GM12864 (cell line): ENCODE measurements around the gene SOX18.
"Not testable (repeated sequence)": the region's sequence is repeated elsewhere in the genome, so short reads cannot be mapped to it uniquely, and the experiment has no call there.

Experiments
- DNase-seq: peaks from one replicate; pipeline ENCODE4 v3.0.0-alpha.2; 2011; ENCODE audit warnings: low read depth
- H3K4me3 ChIP-seq: 2 replicates; pipeline ENCODE4 v1.5.1; 2011; ENCODE audit warnings: mild to moderate bottlenecking, low read depth, low read length, control low read depth
- CTCF ChIP-seq: IDR thresholded peaks from 2 replicates; pipeline ENCODE4 v1.5.1; 2011; ENCODE audit warnings: low read depth, mild to moderate bottlenecking, moderate library complexity, low read length, control low read depth, inconsistent platforms; ENCODE audit errors: missing control alignments

Gene SOX18

GRCh38 chr20:64023361-64024140 is 25.9 kb downstream of the SOX18 start:
- TF ChIP-seq CTCF, result no peak
- DNase-seq, result no peak
- H3K4me3 ChIP-seq, result no peak overlapping the region

- no peak for TF ChIP-seq CTCF
- H3K4me3 ChIP-seq, result no peak overlapping the region
- DNase-seq, result no peak
These were observed 26.6 kb downstream of the SOX18 start for GRCh38 chr20:64022671-64023360.

GRCh38 chr20:64021124-64021975 is 28.1 kb downstream of the SOX18 start:
- TF ChIP-seq CTCF, result no peak
- H3K4me3 ChIP-seq, result no peak overlapping the region
- DNase-seq, result no peak

- no peak for TF ChIP-seq CTCF
- H3K4me3 ChIP-seq, result no peak overlapping the region
- no peak for DNase-seq
These were observed 33.8 kb downstream of the SOX18 start for GRCh38 chr20:64015635-64016034.

- H3K4me3 ChIP-seq, DNase-seq: not testable (repeated sequence)
These were observed 36.9 kb downstream of the SOX18 start for GRCh38 chr20:64012385-64013154.

GRCh38 chr20:64011366-64011779 is 38.1 kb downstream of the SOX18 start:
- TF ChIP-seq CTCF, result no peak
- DNase-seq, result no peak
- no peak overlapping the region for H3K4me3 ChIP-seq

- DNase-seq, result no peak
- H3K4me3 ChIP-seq, result no peak overlapping the region
- no peak for TF ChIP-seq CTCF
These were observed 38.7 kb downstream of the SOX18 start for GRCh38 chr20:64010711-64011237.
